ENCODE data around the gene CHCHD3.

CHCHD3 gene

GRCh38 chr7:132764762-132765161 is 317.1 kb downstream of the CHCHD3 start:
- FAIRE-seq, result no peak

GRCh38 chr7:132760866-132761265 is 321.0 kb downstream of the CHCHD3 start:
- no peak for FAIRE-seq

- no peak for FAIRE-seq
Measured at GRCh38 chr7:132760244-132760623, 321.7 kb downstream of the CHCHD3 start.

- FAIRE-seq, result no peak
Measured at GRCh38 chr7:132759482-132760243, 322.2 kb downstream of the CHCHD3 start.

GRCh38 chr7:132758986-132759385 is 322.9 kb downstream of the CHCHD3 start:
- FAIRE-seq, result no peak

GRCh38 chr7:132757783-132758182 is 324.1 kb downstream of the CHCHD3 start:
- FAIRE-seq, result no peak

- no peak for FAIRE-seq
Measured at GRCh38 chr7:132756484-132756990, 325.4 kb downstream of the CHCHD3 start.

- FAIRE-seq, result no peak
Measured at GRCh38 chr7:132755538-132756483, 326.1 kb downstream of the CHCHD3 start.

- no peak for FAIRE-seq
Measured at GRCh38 chr7:132752431-132752830, 329.5 kb downstream of the CHCHD3 start.

GRCh38 chr7:132751244-132751647 is 330.6 kb downstream of the CHCHD3 start:
- FAIRE-seq, result no peak

GRCh38 chr7:132750530-132751217 is 331.2 kb downstream of the CHCHD3 start:
- no peak for FAIRE-seq

- no peak for FAIRE-seq
Measured at GRCh38 chr7:132750096-132750495, 331.8 kb downstream of the CHCHD3 start.

GRCh38 chr7:132745510-132745909 is 336.4 kb downstream of the CHCHD3 start:
- no peak for FAIRE-seq

- no peak for FAIRE-seq
Measured at GRCh38 chr7:132743974-132744373, 337.9 kb downstream of the CHCHD3 start.

GRCh38 chr7:132742189-132742612 is 339.7 kb downstream of the CHCHD3 start:
- no peak for FAIRE-seq

- FAIRE-seq, result no peak
Measured at GRCh38 chr7:132740176-132740575, 341.7 kb downstream of the CHCHD3 start.

GRCh38 chr7:132739271-132739955 is 342.5 kb downstream of the CHCHD3 start:
- FAIRE-seq, result no peak

- FAIRE-seq, result no peak
Measured at GRCh38 chr7:132738254-132738653, 343.6 kb downstream of the CHCHD3 start.

GRCh38 chr7:132735476-132735875 is 346.4 kb downstream of the CHCHD3 start:
- no peak for FAIRE-seq
